PC-9 (cell line): ENCODE measurements around the gene SGMS1. TPM values are rescaled to one million over a fixed set of nuclear protein-coding genes. Genes with fewer than 3 reads are reported as not detected.

Source experiments
- BruUV-seq: library from RNA; stranded (reverse); fragments of 400-500 nt; replicated peaks from 2 replicates; lab custom pipeline; 2021; lab: Mats Ljungman, UMichigan
- CTCF ChIA-PET: fragments of 300-600 bp; sonication (Branson Sonifier 250); formaldehyde crosslinking; loops from one replicate; lab custom pipeline; 2022; ENCODE audit warnings: antibody characterized with exemption; lab: Charles Lee
- POLR2A ChIA-PET: fragments of 300-600 bp; sonication (Branson Sonifier 250); formaldehyde crosslinking; loops from one replicate; lab custom pipeline; 2022; ENCODE audit warnings: antibody characterized with exemption; ENCODE audit not compliant: unreplicated experiment; lab: Charles Lee
- DNase-seq, 2 experiments: peaks; one replicate each; pipeline versions ENCODE4 v3.0.0 to v3.0.0-alpha.2; 2015 to 2022; ENCODE audit warnings: mixed read lengths in 1 of 2
- H2AFZ ChIP-seq: fragments of 200-600 bp; sonication (generic); 2 replicates; pipeline ENCODE4 v1.8.1; 2017; ENCODE audit warnings: antibody characterized with exemption
- H3F3A ChIP-seq: fragments of 200-600 bp; sonication (generic); 2 replicates; pipeline ENCODE4 v1.8.1; 2017; ENCODE audit warnings: antibody characterized with exemption, mild to moderate bottlenecking, low read depth; ENCODE audit not compliant: insufficient read depth
- H3K27ac ChIP-seq: fragments of 200-600 bp; sonication (generic); 2 replicates; pipeline ENCODE4 v1.6.1; 2016; ENCODE audit warnings: mixed run types
- H3K27me3 ChIP-seq: fragments of 200-600 bp; sonication (generic); 2 replicates; pipeline ENCODE4 v1.6.1; 2016; ENCODE audit warnings: low read depth, mixed run types; ENCODE audit not compliant: insufficient read depth
- H3K36me3 ChIP-seq: fragments of 200-600 bp; sonication (generic); 2 replicates; pipeline ENCODE4 v1.6.1; 2016; ENCODE audit warnings: low read depth, mixed run types
- H3K4me1 ChIP-seq: fragments of 200-600 bp; sonication (generic); replicated peaks from 2 replicates; pipeline ENCODE4 v1.6.1; 2016; ENCODE audit warnings: mixed run types; ENCODE audit not compliant: insufficient read depth
- H3K4me2 ChIP-seq: fragments of 200-600 bp; sonication (generic); 2 replicates; pipeline ENCODE4 v1.6.1; 2017; ENCODE audit warnings: mixed run types
- H3K4me3 ChIP-seq: fragments of 200-600 bp; sonication (generic); 2 replicates; pipeline ENCODE4 v1.6.1; 2016; ENCODE audit warnings: mixed run types
- H3K79me2 ChIP-seq: fragments of 200-600 bp; sonication (generic); 2 replicates; pipeline ENCODE4 v1.6.1; 2017; ENCODE audit warnings: low read depth, mixed run types
- H3K9me2 ChIP-seq: fragments of 200-600 bp; sonication (generic); 2 replicates; pipeline ENCODE4 v1.8.1; 2017; ENCODE audit warnings: mild to moderate bottlenecking; ENCODE audit not compliant: insufficient read depth
- H3K9me3 ChIP-seq: fragments of 200-600 bp; sonication (generic); 2 replicates; pipeline ENCODE4 v1.8.1; 2016; ENCODE audit warnings: low read depth; ENCODE audit not compliant: insufficient read depth
- H4K20me1 ChIP-seq: fragments of 200-600 bp; sonication (generic); 2 replicates; pipeline ENCODE4 v1.8.1; 2017; ENCODE audit not compliant: insufficient read depth
- CTCF ChIP-seq: fragments of 200-600 bp; sonication (generic); conservative IDR thresholded peaks from 2 replicates; pipeline ENCODE4 v1.6.1; 2017; ENCODE audit warnings: mixed run types, antibody characterized with exemption, mild to moderate bottlenecking, moderate library complexity
- EZH2 ChIP-seq: fragments of 200-600 bp; sonication (generic); IDR thresholded peaks from 2 replicates; pipeline ENCODE4 v1.8.0; 2017; ENCODE audit warnings: antibody characterized with exemption, low read depth
- intact Hi-C: fragments of 100-400 bp; cut with micrococcal nuclease; formaldehyde crosslinking; loops from one replicate; pipeline ENCODE4 v1.10.0; 2022; ENCODE audit not compliant: unreplicated experiment
- total RNA-seq: library from RNA; stranded (reverse); gene quantifications from 2 replicates; pipeline ENCODE4 v1.2.3, GENCODE V29; 2021

The SGMS1 gene
- total RNA-seq, 1 experiment from 2014 or later = 35.0 TPM

GRCh38 chr10:50541317-50541716 lies 82.4 kb downstream of the SGMS1 start:
- POLR2A ChIA-PET = no interaction called here
- Histone ChIP-seq H3K4me1 (no peaks in the 10 kb centered on the region), H3K79me2 (no peaks in the 10 kb centered on the region), H3K36me3 (no peaks in the 10 kb centered on the region), H3K4me3 (no peak overlapping the region), H3F3A (no peaks in the 10 kb centered on the region), H3K9me3 (no peaks in the 10 kb centered on the region), H3K27me3 (no peaks in the 10 kb centered on the region), H2AFZ (no peak overlapping the region), H4K20me1 (no peaks in the 10 kb centered on the region), H3K27ac (no peak overlapping the region), H3K9me2 (0 out of 2 replicates have a peak, but pooled peaks cover 4% of the 10 kb centered on the region), H3K4me2 (no peak overlapping the region)
- TF ChIP-seq CTCF (no peak), EZH2 (no peak)
- intact Hi-C loops = no loop called here
- CTCF ChIA-PET = no interaction called here
- DNase-seq = no peak
- BruUV-seq = no TSS peak

DNA sequence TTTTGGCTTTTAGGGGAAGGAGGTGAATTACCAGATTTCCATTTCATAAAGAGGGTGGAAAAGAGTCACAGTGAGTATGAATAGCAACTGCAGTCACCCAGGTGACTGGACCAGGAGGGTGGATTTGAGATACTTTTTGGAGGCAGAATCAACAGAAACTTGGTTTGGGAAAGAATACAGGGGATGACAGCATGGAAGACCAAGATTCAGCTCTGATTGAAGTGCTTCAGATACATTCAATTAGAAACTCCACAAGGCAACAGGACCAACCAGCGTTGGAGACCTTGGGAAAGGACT lies 83.0 kb downstream of the SGMS1 start:
- Histone ChIP-seq H3K9me3 (no peaks in the 10 kb centered on the region), H3K4me3 (no peak overlapping the region), H3K79me2 (no peaks in the 10 kb centered on the region), H3K36me3 (no peaks in the 10 kb centered on the region), H3K27me3 (no peaks in the 10 kb centered on the region), H3F3A (no peaks in the 10 kb centered on the region), H2AFZ (no peak overlapping the region), H3K4me1 (no peaks in the 10 kb centered on the region), H4K20me1 (no peaks in the 10 kb centered on the region), H3K4me2 (no peak overlapping the region), H3K9me2 (0 out of 2 replicates have a peak, but pooled peaks cover 4% of the 10 kb centered on the region), H3K27ac (no peak overlapping the region)
- ChIA-PET POLR2A (no interaction called here), CTCF (no interaction called here)
- intact Hi-C loops = no loop called here
- TF ChIP-seq CTCF (no peak), EZH2 (no peak)
- no TSS peak for BruUV-seq
- no peak for DNase-seq

- TF ChIP-seq CTCF (no peak), EZH2 (no peak)
- no peak overlapping the region for H2AFZ ChIP-seq
- intact Hi-C loops = no loop called here
- no peak overlapping the region for H3K4me3 ChIP-seq
- H3K27me3 ChIP-seq = no peaks in the 10 kb centered on the region
- CTCF ChIA-PET = no interaction called here
- POLR2A ChIA-PET = no interaction called here
- no peaks in the 10 kb centered on the region for H3K36me3 ChIP-seq
- H4K20me1 ChIP-seq = no peaks in the 10 kb centered on the region
- no peak overlapping the region for H3K4me2 ChIP-seq
- no TSS peak for BruUV-seq
- 0 out of 2 replicates have a peak, but pooled peaks cover 4% of the 10 kb centered on the region for H3K9me2 ChIP-seq
- no peaks in the 10 kb centered on the region for H3K79me2 ChIP-seq
- H3K4me1 ChIP-seq = peaks cover under 1% of the 10 kb centered on the region
- H3K9me3 ChIP-seq = no peaks in the 10 kb centered on the region
- H3K27ac ChIP-seq = no peak overlapping the region
- no peak for DNase-seq
- no peaks in the 10 kb centered on the region for H3F3A ChIP-seq
Observed at GRCh38 chr10:50540069-50540825, 83.5 kb downstream of the SGMS1 start.
